Thyroid gland (tissue), 4 donors: ENCODE results near the gene C1QTNF8. TPM values are rescaled to one million over a fixed set of nuclear protein-coding genes. Genes with fewer than 3 reads are reported as not detected.

Source experiments
- DNase-seq, 2 donors: peaks; one replicate each; pipeline ENCODE4 v3.0.0-alpha.2; 2019
- H3K27ac ChIP-seq, 3 donors: fragments of 200-600 bp; sonication (generic); 1 replicate in 2 of 3; 2 replicates in 1 of 3; pipeline ENCODE4 v1.5.1; 2016 to 2019; ENCODE audit warnings: mild to moderate bottlenecking in 1 of 3, moderate library complexity in 1 of 3
- H3K27me3 ChIP-seq: fragments of 200-600 bp; sonication (generic); one replicate; pipeline ENCODE4 v1.5.1; 2019
- H3K36me3 ChIP-seq, 2 donors: fragments of 200-600 bp; sonication (generic); one replicate each; pipeline ENCODE4 v1.5.1; 2016 to 2019
- H3K4me1 ChIP-seq, 2 donors: fragments of 200-600 bp; sonication (generic); one replicate each; pipeline ENCODE4 v1.5.1; 2017 to 2019
- H3K4me3 ChIP-seq, 3 donors: fragments of 200-600 bp; sonication (generic); replicated peaks in 1 of 3; 1 replicate in 2 of 3; 2 replicates in 1 of 3; pipeline ENCODE4 v1.5.1; 2016; ENCODE audit warnings: mild to moderate bottlenecking in 1 of 3
- H3K9me3 ChIP-seq: fragments of 200-600 bp; sonication (generic); one replicate; pipeline ENCODE4 v1.5.1; 2017
- CTCF ChIP-seq, 6 experiments: fragments of 200-600 bp in 3 of 6; fragments of 450-650 bp in 3 of 6; sonication (generic) in 3 of 6; IDR thresholded peaks; one replicate each; pipeline ENCODE4 v1.5.1; 2016 to 2019; ENCODE audit warnings: antibody characterized with exemption in 6 of 6, mild to moderate bottlenecking in 2 of 6, inconsistent platforms in 1 of 6, moderate library complexity in 1 of 6
- POLR2A ChIP-seq, 2 donors: fragments of 450-650 bp; IDR thresholded peaks; one replicate each; pipeline ENCODE4 v1.6.1; 2017; ENCODE audit warnings: antibody characterized with exemption in 2 of 2, mild to moderate bottlenecking in 2 of 2, moderate library complexity in 1 of 2
- WGBS, 2 donors: methylation state at CpG; one replicate each; pipeline ENCODE4 v1.1.5; 2017; 5-methylcytosine and 5-hydroxymethylcytosine counted together
- intact Hi-C: fragments of 100-400 bp; cut with DNase I; formaldehyde crosslinking; loops from one replicate; pipeline ENCODE4 v1.15.1; 2023
- total RNA-seq, 4 donors: library from RNA; depleted of rRNA; stranded (reverse); fragments of >200 nt; gene quantifications; one replicate each; pipeline ENCODE4 v1.2.3, GENCODE V29; 2016

C1QTNF8 gene
- total RNA-seq, 4 donors from 2014 or later, result not detected

DNA sequence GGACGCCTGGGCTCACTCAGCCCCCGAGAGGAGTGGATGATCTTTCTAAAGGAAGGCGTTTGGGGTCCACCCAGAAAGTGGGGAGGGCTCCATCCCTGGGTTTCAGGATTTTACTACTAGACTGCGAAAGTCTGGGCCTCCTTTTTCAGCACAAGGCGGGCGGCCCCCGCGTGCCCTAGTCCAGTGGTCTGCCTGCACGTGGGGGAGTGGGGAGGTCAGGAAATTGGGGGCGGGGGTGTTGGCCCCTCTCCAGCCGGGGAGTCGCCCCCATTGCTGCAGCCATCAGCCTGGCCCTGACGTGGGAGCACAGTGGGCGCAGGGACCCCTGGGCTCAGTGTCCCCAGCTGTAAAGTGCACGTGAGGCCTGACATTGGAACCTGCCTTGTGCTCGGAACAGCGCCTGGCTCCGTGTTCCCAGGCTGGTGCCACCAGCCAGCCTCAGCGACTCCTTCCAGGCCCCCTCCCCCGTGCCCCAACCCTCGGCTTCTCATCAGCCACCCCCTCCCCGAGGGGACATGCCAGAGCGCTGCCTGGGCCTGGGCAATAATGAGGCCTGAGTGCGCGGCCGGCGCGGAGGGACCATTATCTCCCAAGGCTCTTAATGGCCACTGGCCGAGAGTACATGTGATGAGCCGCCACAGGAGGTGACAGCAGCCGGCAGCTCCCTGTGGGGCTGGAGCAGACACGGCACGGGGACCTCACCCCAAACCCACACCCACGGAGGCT is 2.4 kb upstream of the C1QTNF8 start:
- no peaks in the 10 kb centered on the region for H3K36me3 ChIP-seq
- intact Hi-C loops, result no loop called here
- DNase-seq, result no peak
- TF ChIP-seq POLR2A (IDR thresholded peaks at IDR 0.05) (no peak), CTCF (IDR thresholded peaks at IDR 0.05) (no peak)
- whole genome bisulfite sequencing, 2 donors, result 23 to 51% methylated on average over 14 to 20 of the region's 34 CpGs
- H3K27me3 ChIP-seq, result no peaks in the 10 kb centered on the region
- no peak overlapping the region for H3K27ac ChIP-seq
- peaks cover 3 to 5% of the 10 kb centered on the region in 2 donors for H3K4me1 ChIP-seq
- no peak overlapping the region for H3K4me3 ChIP-seq
- no peaks in the 10 kb centered on the region for H3K9me3 ChIP-seq

- intact Hi-C loops, result no loop called here
- no peaks in the 10 kb centered on the region for H3K27me3 ChIP-seq
- peaks cover 0 to under 1% of the 10 kb centered on the region in 2 donors for H3K4me1 ChIP-seq
- no peak overlapping the region for H3K4me3 ChIP-seq
- TF ChIP-seq CTCF (IDR thresholded peaks at IDR 0.05) (no peak), POLR2A (IDR thresholded peaks at IDR 0.05) (no peak)
- 77% methylated on average over 4 to 20 of the region's 23 CpGs for WGBS, 2 donors
- H3K9me3 ChIP-seq, result no peaks in the 10 kb centered on the region
- H3K27ac ChIP-seq, result no peak overlapping the region
- no peaks in the 10 kb centered on the region for H3K36me3 ChIP-seq
- DNase-seq, result no peak
These were observed 1.8 kb upstream of the C1QTNF8 start for GRCh38 chr16:1097800-1098199.

- Histone ChIP-seq H3K9me3 (no peaks in the 10 kb centered on the region), H3K4me1 (no peaks in the 10 kb centered on the region), H3K27ac (no peak overlapping the region), H3K4me3 (no peak overlapping the region), H3K27me3 (no peaks in the 10 kb centered on the region), H3K36me3 (no peaks in the 10 kb centered on the region)
- TF ChIP-seq CTCF (IDR thresholded peaks at IDR 0.05) (no peak), POLR2A (IDR thresholded peaks at IDR 0.05) (no peak)
- no peak for DNase-seq
- intact Hi-C loops, result no loop called here
- 65 to 69% methylated on average over 4 to 5 of the region's 18 CpGs for WGBS, 2 donors
These were observed 1.1 kb upstream of the C1QTNF8 start for GRCh38 chr16:1097156-1097555.

- intact Hi-C loops, result no loop called here
- TF ChIP-seq CTCF (IDR thresholded peaks at IDR 0.05), result no peak
- no peak for TF ChIP-seq POLR2A (IDR thresholded peaks at IDR 0.05)
- no peaks in the 10 kb centered on the region for H3K36me3 ChIP-seq
- no peak for DNase-seq
- no peak overlapping the region for H3K4me3 ChIP-seq
- H3K27ac ChIP-seq, result no peak overlapping the region
- H3K9me3 ChIP-seq, result no peaks in the 10 kb centered on the region
- H3K4me1 ChIP-seq, result no peaks in the 10 kb centered on the region
- H3K27me3 ChIP-seq, result no peaks in the 10 kb centered on the region
- 51 to 87% methylated on average over 4 to 8 of the region's 16 CpGs for WGBS, 2 donors
These were observed 435 bp downstream of the C1QTNF8 start for GRCh38 chr16:1095450-1096168.
